Ectodermal cell (in vitro differentiated cells): ENCODE measurements around the gene QPCT.

Experiments used
- H3K27ac ChIP-seq: 2 replicates; pipeline ENCODE4 v1.7.0; 2013; ENCODE audit warnings: mild to moderate bottlenecking, low read depth, low read length; ENCODE audit not compliant: insufficient read depth, poor library complexity, severe bottlenecking
- H3K27me3 ChIP-seq: 2 replicates; pipeline ENCODE4 v1.7.0; 2013; ENCODE audit warnings: mild to moderate bottlenecking, low read length; ENCODE audit not compliant: insufficient read depth, control insufficient read depth, poor library complexity, severe bottlenecking
- H3K36me3 ChIP-seq: one replicate; pipeline ENCODE4 v1.7.0; 2013; ENCODE audit warnings: low read length; ENCODE audit not compliant: control insufficient read depth, insufficient read depth
- H3K4me1 ChIP-seq: one replicate; pipeline ENCODE4 v1.7.0; 2013; ENCODE audit warnings: low read length; ENCODE audit not compliant: control insufficient read depth, insufficient read depth
- H3K4me3 ChIP-seq: 2 replicates; pipeline ENCODE4 v1.7.0; 2013; ENCODE audit warnings: low read depth, low read length, control low read depth; ENCODE audit not compliant: insufficient read depth
- H3K9me3 ChIP-seq: 2 replicates; pipeline ENCODE4 v1.7.0; 2013; ENCODE audit warnings: mild to moderate bottlenecking, low read length, moderate library complexity; ENCODE audit not compliant: control insufficient read depth
- WGBS, 2 experiments: methylation state at CpG; one replicate each; pipeline ENCODE4 v1.1.7; 2013; ENCODE audit warnings: missing lambda C conversion rate in 2 of 2; 5-methylcytosine and 5-hydroxymethylcytosine counted together

Gene QPCT

GRCh38 chr2:37389395-37389794 is 45.0 kb downstream of the QPCT start:
- Histone ChIP-seq H3K9me3 (no peaks in the 10 kb centered on the region), H3K36me3 (no peaks in the 10 kb centered on the region), H3K4me3 (no peak overlapping the region), H3K27me3 (no peaks in the 10 kb centered on the region), H3K4me1 (no peaks in the 10 kb centered on the region), H3K27ac (no peak overlapping the region)

- Histone ChIP-seq H3K4me1 (no peaks in the 10 kb centered on the region), H3K4me3 (no peak overlapping the region), H3K27me3 (no peaks in the 10 kb centered on the region), H3K9me3 (no peaks in the 10 kb centered on the region), H3K36me3 (no peaks in the 10 kb centered on the region), H3K27ac (no peak overlapping the region)
- WGBS, 2 experiments: 66 to 80% methylated on average over 5 of the region's 5 CpGs
Observed at GRCh38 chr2:37389989-37390765, 45.7 kb downstream of the QPCT start.

DNA sequence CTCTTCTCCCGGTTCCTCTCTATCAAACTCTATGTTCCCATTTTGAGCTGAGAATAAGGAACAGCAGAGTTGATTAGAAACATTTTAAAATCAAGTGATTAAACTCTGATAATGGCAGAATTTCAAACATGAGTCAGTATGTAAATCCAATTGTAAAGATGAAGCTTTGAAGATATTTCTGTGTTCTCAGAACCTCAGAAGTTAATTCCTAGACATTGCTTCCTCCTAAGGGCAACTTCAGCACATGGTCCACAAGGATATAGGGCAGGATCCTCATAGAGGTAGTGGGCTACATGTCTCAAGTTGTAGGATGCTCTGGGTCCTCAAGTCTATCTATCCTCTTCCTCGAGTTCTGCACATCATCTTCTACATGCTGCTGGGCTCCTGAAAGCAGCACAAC is 46.3 kb downstream of the QPCT start:
- H3K4me3 ChIP-seq: no peak overlapping the region
- H3K9me3 ChIP-seq: no peaks in the 10 kb centered on the region
- H3K4me1 ChIP-seq: no peaks in the 10 kb centered on the region
- 91 to 100% methylated on average over 1 to 2 of the region's 2 CpGs for WGBS, 2 experiments
- no peaks in the 10 kb centered on the region for H3K27me3 ChIP-seq
- H3K36me3 ChIP-seq: no peaks in the 10 kb centered on the region
- no peak overlapping the region for H3K27ac ChIP-seq

- Histone ChIP-seq H3K4me3 (no peak overlapping the region), H3K27ac (no peak overlapping the region), H3K27me3 (no peaks in the 10 kb centered on the region), H3K9me3 (no peaks in the 10 kb centered on the region), H3K4me1 (no peaks in the 10 kb centered on the region), H3K36me3 (no peaks in the 10 kb centered on the region)
- 95% methylated on average over 8 of the region's 8 CpGs for WGBS, 2 experiments
Observed at GRCh38 chr2:37391711-37392110, 47.3 kb downstream of the QPCT start.

DNA sequence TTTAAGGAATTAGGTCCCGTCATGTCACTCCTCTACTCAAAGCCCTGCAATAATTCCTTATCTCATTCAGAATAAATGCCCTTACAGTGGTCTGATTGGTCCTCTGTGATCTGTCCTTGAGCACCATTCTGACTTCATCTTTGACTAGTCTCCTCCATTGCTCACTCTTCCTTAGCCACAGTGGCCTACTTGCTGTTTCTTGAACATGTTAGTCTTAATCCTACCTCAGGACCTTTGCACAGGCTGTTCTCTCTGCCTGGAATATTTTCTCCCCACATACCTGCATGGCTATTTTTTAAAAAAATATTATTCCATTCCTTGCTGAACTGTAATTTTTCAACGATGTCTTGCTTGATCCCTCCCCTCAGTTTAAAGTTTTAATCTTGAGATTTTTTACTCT is 48.0 kb downstream of the QPCT start:
- WGBS, 2 experiments: 94 to 95% methylated on average over 2 of the region's 2 CpGs
- Histone ChIP-seq H3K9me3 (no peaks in the 10 kb centered on the region), H3K36me3 (no peaks in the 10 kb centered on the region), H3K4me1 (no peaks in the 10 kb centered on the region), H3K4me3 (no peak overlapping the region), H3K27me3 (no peaks in the 10 kb centered on the region), H3K27ac (no peak overlapping the region)

DNA sequence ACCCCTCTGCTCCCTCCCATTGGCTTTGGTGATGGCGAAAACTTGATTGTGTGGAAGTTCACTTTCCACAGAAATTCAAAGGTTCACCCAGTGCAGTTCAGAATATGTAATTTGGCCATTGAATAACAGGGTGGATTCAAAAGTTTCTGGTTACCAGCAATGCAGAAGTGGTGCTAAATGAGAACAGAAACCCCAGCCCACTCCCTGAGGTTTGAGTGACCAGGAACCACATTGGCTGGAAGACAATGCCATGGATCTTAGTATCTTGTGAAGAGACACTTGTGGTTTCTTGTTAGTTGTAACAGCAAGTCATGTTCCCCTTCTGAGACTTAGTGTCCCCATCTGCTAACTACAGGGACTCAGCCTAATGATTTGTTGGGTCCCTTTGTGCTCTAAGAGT is 49.8 kb downstream of the QPCT start:
- H3K4me3 ChIP-seq: no peak overlapping the region
- H3K36me3 ChIP-seq: no peaks in the 10 kb centered on the region
- H3K27ac ChIP-seq: no peak overlapping the region
- 89 to 100% methylated on average over 1 of the region's 1 CpG for WGBS, 2 experiments
- H3K4me1 ChIP-seq: no peaks in the 10 kb centered on the region
- H3K27me3 ChIP-seq: no peaks in the 10 kb centered on the region
- H3K9me3 ChIP-seq: no peaks in the 10 kb centered on the region

DNA sequence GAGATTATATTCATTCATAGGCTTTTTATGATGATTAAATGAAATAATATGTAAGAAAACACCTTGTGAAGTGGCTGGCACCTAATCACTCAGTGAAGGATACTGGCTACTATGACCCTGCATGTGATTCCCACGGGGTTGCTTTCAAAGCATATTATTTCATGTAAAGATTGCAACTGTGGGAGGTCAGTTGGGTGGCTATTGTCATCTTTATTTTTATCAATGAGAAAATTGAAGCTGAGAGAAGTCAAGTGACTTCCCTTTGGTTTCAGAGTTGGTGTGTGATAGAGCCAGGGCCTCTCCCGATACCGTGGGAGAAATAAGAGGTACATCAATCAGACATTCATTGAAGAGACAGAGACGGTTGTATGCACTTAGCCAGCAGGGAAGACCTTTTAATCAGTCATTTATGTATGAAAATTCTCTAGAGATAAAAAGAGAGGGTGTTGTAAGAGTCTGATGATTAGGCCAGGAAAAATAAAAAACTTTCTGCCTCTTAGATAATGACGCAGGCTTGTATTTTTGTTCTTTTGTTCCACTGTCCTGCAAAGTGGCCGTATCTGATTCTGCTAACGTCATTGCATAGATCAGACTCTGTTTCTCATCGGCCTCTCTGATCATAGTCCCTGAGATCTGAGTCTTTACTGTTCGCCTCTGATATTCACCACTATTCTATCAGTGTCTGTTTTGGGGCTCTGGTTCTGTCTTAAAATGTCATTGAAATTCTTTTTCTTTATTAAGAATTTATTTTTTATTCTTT is 50.5 kb downstream of the QPCT start:
- no peaks in the 10 kb centered on the region for H3K36me3 ChIP-seq
- H3K9me3 ChIP-seq: no peaks in the 10 kb centered on the region
- no peaks in the 10 kb centered on the region for H3K27me3 ChIP-seq
- H3K4me3 ChIP-seq: no peak overlapping the region
- H3K4me1 ChIP-seq: no peaks in the 10 kb centered on the region
- H3K27ac ChIP-seq: no peak overlapping the region
- 90 to 92% methylated on average over 8 to 9 of the region's 9 CpGs for WGBS, 2 experiments

DNA sequence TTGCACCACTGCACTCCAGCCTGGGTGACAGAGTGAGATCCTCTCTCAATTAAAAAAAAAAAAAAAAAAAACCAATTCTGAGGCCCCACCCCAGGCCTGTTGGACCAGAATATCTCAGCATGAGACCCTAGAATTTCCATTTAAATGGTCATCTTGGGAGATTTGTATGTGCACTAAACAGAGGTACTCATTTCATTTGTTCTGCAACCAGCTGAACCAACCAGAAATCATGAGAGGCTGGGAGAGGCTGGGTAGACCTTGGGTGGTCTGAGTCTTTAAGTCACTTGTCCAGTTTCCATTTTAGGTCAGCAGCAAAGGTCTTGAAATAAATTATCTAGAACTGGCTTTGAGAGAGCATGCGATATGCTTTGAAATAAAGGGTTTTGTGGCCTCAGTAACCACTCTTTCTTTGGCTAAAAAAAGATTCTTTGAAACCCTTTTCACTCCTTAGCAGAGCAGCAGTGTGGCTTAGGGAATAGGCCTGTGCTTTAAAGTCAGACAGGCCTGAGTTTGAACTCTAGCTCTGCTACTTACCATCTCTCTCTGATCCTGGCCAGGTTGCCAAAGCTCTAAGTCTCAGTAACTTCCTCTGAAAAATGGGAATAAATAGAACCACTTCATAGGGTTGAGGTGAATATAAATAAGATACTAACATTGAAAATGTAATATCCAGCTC is 52.6 kb downstream of the QPCT start:
- WGBS, 2 experiments: 91 to 94% methylated on average over 1 of the region's 1 CpG
- Histone ChIP-seq H3K36me3 (no peaks in the 10 kb centered on the region), H3K9me3 (no peaks in the 10 kb centered on the region), H3K27me3 (no peaks in the 10 kb centered on the region), H3K4me1 (no peaks in the 10 kb centered on the region), H3K4me3 (no peak overlapping the region), H3K27ac (no peak overlapping the region)

DNA sequence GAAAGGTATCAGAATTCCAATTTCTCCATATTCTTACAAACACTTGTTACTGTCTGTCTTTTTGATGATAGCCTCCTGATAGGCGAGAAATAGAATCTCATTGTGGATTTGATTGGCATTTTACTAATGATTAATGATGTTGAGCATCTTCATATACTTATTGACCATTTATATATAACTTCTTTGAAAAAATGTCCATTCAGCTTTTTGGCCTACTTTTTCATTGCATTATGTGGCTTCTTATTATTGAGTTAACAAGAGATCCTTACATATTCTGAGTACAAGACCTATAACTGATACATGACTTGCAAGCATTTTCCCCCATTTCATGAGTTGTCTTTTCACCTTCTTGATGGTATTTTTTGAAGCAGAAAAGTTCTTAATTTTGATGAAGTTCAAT is 54.6 kb downstream of the QPCT start:
- H3K4me1 ChIP-seq: no peaks in the 10 kb centered on the region
- no peak overlapping the region for H3K4me3 ChIP-seq
- H3K27me3 ChIP-seq: no peaks in the 10 kb centered on the region
- H3K9me3 ChIP-seq: no peaks in the 10 kb centered on the region
- WGBS, 2 experiments: no CpG with 5 or more reads among the region's 1 CpG
- no peak overlapping the region for H3K27ac ChIP-seq
- H3K36me3 ChIP-seq: no peaks in the 10 kb centered on the region

DNA sequence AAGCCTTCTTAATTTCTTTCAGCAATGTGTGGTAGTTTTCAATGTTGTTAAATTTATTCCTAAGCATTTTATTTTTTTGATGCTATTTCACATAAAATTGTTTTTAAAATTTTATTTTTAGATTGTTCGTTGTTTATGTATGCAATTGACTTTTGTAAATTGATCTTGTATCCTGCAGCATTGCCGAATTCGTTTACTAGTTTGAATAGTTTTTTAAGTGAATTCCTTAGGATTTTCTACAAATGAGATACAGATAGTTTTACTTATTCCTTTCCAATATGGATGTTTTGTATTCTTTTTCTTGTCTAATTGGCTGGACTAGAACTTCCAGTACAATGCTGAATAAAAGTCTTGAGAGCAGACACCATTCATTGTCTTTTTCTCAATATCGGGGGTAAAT is 55.6 kb downstream of the QPCT start:
- Histone ChIP-seq H3K27ac (no peak overlapping the region), H3K4me3 (no peak overlapping the region)
- WGBS, 2 experiments: 86 to 93% methylated on average over 3 to 4 of the region's 4 CpGs

More for the DNA sequence above, 55.6 kb downstream of the QPCT start:
- Histone ChIP-seq H3K4me1 (no peaks in the 10 kb centered on the region), H3K36me3 (no peaks in the 10 kb centered on the region), H3K9me3 (no peaks in the 10 kb centered on the region), H3K27me3 (no peaks in the 10 kb centered on the region)
